GM18507 (cell line): Measurements from ENCODE around the gene TMTC4.
A peak's percentile ranks its signal among the peaks of the same experiment; 100 is the strongest.
"Not testable (repeated sequence)": the region's sequence is repeated elsewhere in the genome, so short reads cannot be mapped to it uniquely, and the experiment has no call there.

Experiments used
- DNase-seq: peaks from one replicate; pipeline ENCODE4 v3.0.0; 2011; ENCODE audit warnings: low read depth; ENCODE audit not compliant: insufficient read length; ENCODE audit errors: extremely low spot score
- FAIRE-seq: peaks from 2 replicates; lab custom pipeline; 2011; peaks lifted over from hg19 to GRCh38; lab: Jason Lieb, UNC

Gene TMTC4

DNA sequence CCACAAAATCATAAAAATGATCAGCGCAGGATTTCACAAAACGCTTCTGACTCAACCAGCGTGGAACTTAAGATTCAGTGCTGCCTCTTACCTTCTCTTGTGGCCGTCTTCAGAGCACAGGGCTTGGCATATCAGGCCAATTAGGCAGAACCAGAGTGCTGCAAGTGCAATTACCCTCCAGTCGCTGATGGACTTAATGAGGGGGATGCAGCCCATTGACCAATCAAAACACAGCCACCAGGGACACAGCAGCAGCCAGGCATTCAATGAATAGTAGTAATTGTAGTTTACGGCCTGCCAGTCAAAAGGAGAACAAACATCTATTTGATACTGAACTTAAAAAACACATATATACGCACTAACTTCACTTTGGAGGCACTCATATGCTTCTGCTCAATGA is 38.2 kb downstream of the TMTC4 start:
- FAIRE-seq (no peak), DNase-seq (no peak)

DNA sequence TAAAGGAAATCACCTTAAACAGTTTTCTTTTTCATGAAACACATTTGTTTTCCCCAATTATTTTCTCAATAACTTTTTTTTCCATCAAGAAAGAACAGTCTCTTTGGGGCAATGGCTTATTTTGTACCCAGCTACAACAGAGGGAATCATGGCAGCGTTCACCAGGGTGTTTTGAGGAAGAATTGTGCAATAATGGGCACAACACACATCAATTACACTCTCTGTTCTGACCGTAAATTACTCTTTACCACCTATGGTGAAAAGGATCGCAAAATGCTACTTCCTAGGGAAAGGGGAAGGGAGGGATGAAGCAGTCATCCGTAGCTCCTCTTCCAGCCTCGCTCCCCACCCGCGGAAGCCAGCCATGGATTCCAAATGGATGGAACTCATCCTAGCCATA is 38.6 kb downstream of the TMTC4 start:
- DNase-seq (no peak), FAIRE-seq (no peak)

- DNase-seq (no peak), FAIRE-seq (no peak)
These were observed 39.9 kb downstream of the TMTC4 start for GRCh38 chr13:100634696-100635095.

DNA sequence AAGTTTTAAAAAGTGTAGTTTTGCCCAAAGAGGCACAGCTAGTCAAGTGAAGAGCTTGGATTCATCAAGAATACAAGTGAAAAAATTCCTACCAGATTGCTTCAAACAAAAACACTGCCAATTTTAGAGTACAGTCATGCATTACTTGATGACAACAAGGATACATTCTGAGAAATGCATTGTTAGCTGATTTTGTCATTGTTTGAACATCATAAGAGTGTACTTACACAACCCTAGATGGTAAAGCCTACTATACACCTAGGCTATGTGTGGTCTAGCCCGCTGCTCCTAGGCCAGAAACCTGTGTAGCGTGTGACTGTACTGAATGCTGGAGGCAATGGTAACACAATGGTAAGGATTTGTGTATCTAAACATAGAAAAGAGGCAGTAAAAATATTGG is 41.1 kb downstream of the TMTC4 start:
- DNase-seq = no peak
- no peak for FAIRE-seq

DNA sequence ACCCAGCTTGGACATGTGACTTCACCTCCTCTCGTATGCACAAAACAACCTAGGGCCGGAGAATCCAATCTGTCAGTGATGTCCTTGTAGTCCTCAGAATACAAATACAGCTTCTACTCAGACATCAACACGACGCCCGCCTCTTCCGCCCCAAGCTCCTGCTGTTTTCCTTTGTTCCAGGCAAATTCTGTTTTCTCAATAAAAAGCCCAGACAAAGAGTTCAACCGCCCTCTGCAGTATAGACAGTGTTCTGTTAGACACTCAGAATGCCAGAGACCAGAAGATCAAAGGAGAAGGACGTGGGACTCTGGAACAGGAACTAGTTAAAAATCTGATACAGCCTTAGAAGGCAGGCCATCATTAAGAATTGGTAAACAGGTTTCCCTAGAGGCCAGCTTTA is 44.0 kb downstream of the TMTC4 start:
- DNase-seq (no peak), FAIRE-seq (no peak)

DNA sequence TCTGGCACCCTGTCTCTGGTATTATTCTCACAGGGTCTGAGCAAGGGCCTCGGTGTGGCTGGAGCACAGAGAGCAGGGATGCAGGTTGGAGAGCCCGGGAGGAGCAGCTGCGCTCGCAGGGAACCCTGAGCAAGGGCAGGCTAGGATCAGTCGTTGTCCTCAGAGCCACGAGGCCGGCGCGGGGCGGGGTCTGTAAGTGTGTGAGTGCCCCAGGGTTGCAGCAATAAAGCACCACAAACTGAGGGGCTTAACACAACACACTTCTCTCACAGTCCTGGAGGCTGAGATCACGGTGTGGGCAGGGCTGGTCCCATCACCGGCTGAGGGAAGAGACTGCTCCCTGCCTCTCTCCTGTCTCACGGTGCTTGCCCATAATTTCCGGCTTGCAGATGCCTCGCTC is 47.5 kb downstream of the TMTC4 start:
- no peak for FAIRE-seq
- DNase-seq = no peak

DNA sequence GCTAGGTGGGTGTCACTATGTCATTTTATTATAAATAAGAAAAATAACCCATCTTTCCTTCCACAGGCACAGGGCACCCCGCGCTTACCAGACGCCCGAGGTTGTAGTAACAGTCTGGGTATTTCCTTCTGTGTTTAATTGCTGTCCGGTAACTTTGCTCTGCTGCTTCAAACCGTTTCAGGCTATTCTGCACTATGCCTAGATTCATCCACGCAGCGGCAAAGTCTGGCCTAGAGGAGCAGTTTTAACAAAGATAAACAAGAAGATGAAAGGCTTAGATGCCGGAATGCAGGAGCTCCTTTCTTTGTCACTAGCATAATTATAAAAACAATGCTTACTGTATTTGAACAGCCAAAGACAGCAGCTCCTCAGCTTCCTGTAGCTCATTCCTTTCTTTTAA is 49.1 kb downstream of the TMTC4 start:
- FAIRE-seq = no peak

GRCh38 chr13:100620792-100621191 is 53.8 kb downstream of the TMTC4 start:
- no peak for FAIRE-seq
- DNase-seq = no peak

More for the DNA sequence above, 49.1 kb downstream of the TMTC4 start:
- no peak for DNase-seq

DNA sequence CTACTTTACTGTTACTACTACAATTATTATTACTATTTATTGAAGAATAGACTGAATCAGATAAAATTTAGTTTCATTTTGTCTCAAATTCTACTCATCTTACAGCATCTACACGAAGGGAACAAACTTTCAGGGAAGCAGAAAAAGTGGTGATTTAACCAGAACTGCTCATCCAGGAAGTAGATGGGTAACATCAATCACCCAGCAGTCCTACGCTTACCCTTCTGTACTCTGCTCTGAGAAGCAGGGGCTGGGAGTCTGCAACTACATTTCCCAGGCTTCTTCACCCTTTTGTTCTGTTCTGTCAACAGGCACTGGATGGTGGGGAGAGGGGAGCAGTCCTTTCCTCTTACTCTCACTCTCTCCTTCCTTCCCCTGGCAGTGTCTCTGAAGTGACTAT is 54.7 kb downstream of the TMTC4 start:
- FAIRE-seq = no peak
- DNase-seq = no peak

- not testable (repeated sequence) for DNase-seq, FAIRE-seq
These were observed 55.7 kb downstream of the TMTC4 start for GRCh38 chr13:100618897-100619296.

- DNase-seq = no peak
- FAIRE-seq = no peak
These were observed 61.6 kb downstream of the TMTC4 start for GRCh38 chr13:100613031-100613430.

- FAIRE-seq = peak; percentile 83
- no peak for DNase-seq
These were observed 62.7 kb downstream of the TMTC4 start for GRCh38 chr13:100611678-100612492.

DNA sequence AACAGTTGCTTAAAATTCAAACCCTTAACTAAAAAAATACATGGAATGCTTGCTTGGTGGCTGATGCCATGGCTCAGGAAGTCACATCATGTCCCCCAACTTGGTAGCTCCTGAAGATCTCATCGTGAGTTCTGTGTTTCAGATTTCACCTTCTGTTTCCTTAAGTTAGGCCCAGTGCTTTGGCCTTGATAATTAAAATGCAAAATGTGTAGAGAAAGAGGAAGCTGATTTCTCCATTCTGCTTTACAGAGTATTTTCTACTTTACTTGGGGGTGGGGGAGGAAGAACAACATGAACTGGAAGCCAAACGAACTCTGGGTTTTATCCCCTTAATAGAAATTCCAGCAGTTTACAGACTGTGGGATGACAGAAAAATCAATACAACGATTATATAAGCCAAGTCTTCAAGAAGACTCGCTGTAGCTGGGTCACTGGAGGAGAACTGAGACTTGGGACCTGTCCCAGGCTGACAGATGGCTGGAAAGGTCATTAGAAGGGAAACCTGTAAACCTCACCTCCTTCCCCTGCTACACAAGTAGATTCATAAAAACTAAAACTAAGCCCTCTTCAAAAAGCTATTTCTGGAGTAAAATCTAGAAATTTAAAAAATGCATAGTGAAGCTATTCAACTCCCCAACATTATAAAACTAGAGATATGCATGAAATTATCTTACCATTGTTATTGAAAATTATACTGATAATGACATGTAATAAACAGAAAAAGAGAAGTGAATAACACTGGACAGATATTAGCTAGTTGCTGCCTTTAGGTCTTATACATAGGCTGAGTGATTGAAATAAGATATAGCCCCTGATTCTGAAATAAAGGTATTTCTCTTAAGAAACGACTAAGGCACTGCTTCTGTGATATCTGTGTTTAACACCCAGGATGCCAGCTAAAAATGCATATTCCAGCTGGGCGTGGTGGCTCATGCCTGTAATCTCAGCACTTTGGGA is 63.9 kb downstream of the TMTC4 start:
- DNase-seq (no peak), FAIRE-seq (no peak)

- DNase-seq (peak; percentile 60), FAIRE-seq (peak; percentile 97)
These were observed 65.7 kb downstream of the TMTC4 start for GRCh38 chr13:100608906-100609305.

- FAIRE-seq (no peak), DNase-seq (no peak)
These were observed 66.1 kb downstream of the TMTC4 start for GRCh38 chr13:100608489-100608888.

GRCh38 chr13:100604918-100605710 is 69.5 kb downstream of the TMTC4 start:
- FAIRE-seq (no peak), DNase-seq (no peak)

- no peak for DNase-seq
These were observed 72.0 kb downstream of the TMTC4 start for GRCh38 chr13:100602493-100603111.

GRCh38 chr13:100601716-100602115 is 72.9 kb downstream of the TMTC4 start:
- FAIRE-seq (no peak), DNase-seq (no peak)

More at GRCh38 chr13:100602493-100603111, 72.0 kb downstream of the TMTC4 start:
- no peak for FAIRE-seq

- FAIRE-seq (peak; percentile 9), DNase-seq (no peak)
These were observed 73.7 kb downstream of the TMTC4 start for GRCh38 chr13:100600915-100601314.
